ENCODE data around the gene ASTN2.

GRCh38 chr9:116935149-116935897, 479.5 kb downstream of the ASTN2 start:
- TF ChIP-seq POLR2A (IDR thresholded peaks at IDR 0.05; ENCODE audit: low read length), result no peak
- no peak for TF ChIP-seq CTCF (IDR thresholded peaks at IDR 0.05)
- no peak for TF ChIP-seq RNF2 (IDR thresholded peaks at IDR 0.05; ENCODE audit: borderline replicate concordance, low read depth)
- TF ChIP-seq SMC3 (IDR thresholded peaks at IDR 0.05), result no peak
- TF ChIP-seq REST (IDR thresholded peaks at IDR 0.05), result no peak
- TF ChIP-seq NR3C1 (IDR thresholded peaks at IDR 0.05), result no peak
- no peak for TF ChIP-seq POLR2AphosphoS2 (conservative IDR thresholded peaks at IDR 0.05; ENCODE audit: low read length)
- no peak for TF ChIP-seq CEBPB (IDR thresholded peaks at IDR 0.05)
- no peak for TF ChIP-seq NPAS2 (CRISPR knock-in tag; IDR thresholded peaks at IDR 0.05; ENCODE audit: borderline replicate concordance)
- TF ChIP-seq BHLHE40 (IDR thresholded peaks at IDR 0.05; ENCODE audit: low read depth, low read length), result no peak
